ENCODE results near the gene FLOT1.
"Not testable (repeated sequence)": the region's sequence is repeated elsewhere in the genome, so short reads cannot be mapped to it uniquely, and the experiment has no call there.

FLOT1 gene

GRCh38 chr6:30735668-30736314 is 6.7 kb downstream of the FLOT1 start:
- no peaks in the 10 kb centered on the region for H3K27me3 Mint-ChIP-seq
- peaks cover 50% of the 10 kb centered on the region for H3K36me3 Mint-ChIP-seq (ENCODE audit: insufficient read depth)
- H3K27ac Mint-ChIP-seq (ENCODE audit: low read depth) = peak overlapping the region; percentile 91
- DNase-seq (ENCODE audit: low spot score in 2 of 2) = no peak
- no peaks in the 10 kb centered on the region for H3K9me3 Mint-ChIP-seq
- H3K4me1 Mint-ChIP-seq = peaks cover 37% of the 10 kb centered on the region
- H3K4me3 Mint-ChIP-seq = peak overlapping the region; percentile 33
- ATAC-seq (replicated peaks; ENCODE audit: extremely low read depth, poor library complexity, severe bottlenecking) = no peak

GRCh38 chr6:30732237-30732943 is 10.1 kb downstream of the FLOT1 start:
- peaks cover 34% of the 10 kb centered on the region for H3K4me1 Mint-ChIP-seq
- H3K36me3 Mint-ChIP-seq (ENCODE audit: insufficient read depth) = peaks cover 41% of the 10 kb centered on the region
- no peaks in the 10 kb centered on the region for H3K9me3 Mint-ChIP-seq
- no peaks in the 10 kb centered on the region for H3K27me3 Mint-ChIP-seq
- DNase-seq (ENCODE audit: low spot score in 2 of 2) (no peak), ATAC-seq (replicated peaks; ENCODE audit: extremely low read depth, poor library complexity, severe bottlenecking) (no peak)
- H3K27ac Mint-ChIP-seq (ENCODE audit: low read depth) = no peak overlapping the region
- H3K4me3 Mint-ChIP-seq = no peak overlapping the region

- H3K9me3 Mint-ChIP-seq = no peaks in the 10 kb centered on the region
- H3K27me3 Mint-ChIP-seq = no peaks in the 10 kb centered on the region
- DNase-seq (ENCODE audit: low spot score in 2 of 2) = peak; percentile 63 to 72
- H3K36me3 Mint-ChIP-seq (ENCODE audit: insufficient read depth) = peaks cover 46% of the 10 kb centered on the region
- H3K4me3 Mint-ChIP-seq = peak overlapping the region; percentile 3
- ATAC-seq (replicated peaks; ENCODE audit: extremely low read depth, poor library complexity, severe bottlenecking) = peak; percentile 91
- H3K4me1 Mint-ChIP-seq = peaks cover 20% of the 10 kb centered on the region
- peak overlapping the region; percentile 75 for H3K27ac Mint-ChIP-seq (ENCODE audit: low read depth)
These were observed 11.7 kb downstream of the FLOT1 start for GRCh38 chr6:30730601-30731435.

GRCh38 chr6:30727920-30728553 is 14.4 kb downstream of the FLOT1 start:
- Mint-ChIP-seq H3K4me1 (peaks cover 35% of the 10 kb centered on the region), H3K27ac (ENCODE audit: low read depth) (no peak overlapping the region), H3K27me3 (no peaks in the 10 kb centered on the region), H3K36me3 (ENCODE audit: insufficient read depth) (peaks cover 61% of the 10 kb centered on the region), H3K9me3 (no peaks in the 10 kb centered on the region), H3K4me3 (no peak overlapping the region)
- ATAC-seq (replicated peaks; ENCODE audit: extremely low read depth, poor library complexity, severe bottlenecking) (no peak), DNase-seq (ENCODE audit: low spot score in 2 of 2) (no peak)

- Mint-ChIP-seq H3K27me3 (no peaks in the 10 kb centered on the region), H3K4me3 (no peak overlapping the region), H3K36me3 (ENCODE audit: insufficient read depth) (peaks cover 68% of the 10 kb centered on the region), H3K4me1 (peaks cover 46% of the 10 kb centered on the region), H3K9me3 (no peaks in the 10 kb centered on the region), H3K27ac (ENCODE audit: low read depth) (no peak overlapping the region)
- DNase-seq (ENCODE audit: low spot score in 2 of 2) (no peak), ATAC-seq (replicated peaks; ENCODE audit: extremely low read depth, poor library complexity, severe bottlenecking) (no peak)
These were observed 15.7 kb downstream of the FLOT1 start for GRCh38 chr6:30726506-30727413.

- peaks cover 71% of the 10 kb centered on the region for H3K36me3 Mint-ChIP-seq (ENCODE audit: insufficient read depth)
These were observed 16.6 kb downstream of the FLOT1 start for GRCh38 chr6:30725713-30726505.

GRCh38 chr6:30724906-30725667 is 17.4 kb downstream of the FLOT1 start:
- no peak overlapping the region for H3K4me3 Mint-ChIP-seq
- ATAC-seq (replicated peaks; ENCODE audit: extremely low read depth, poor library complexity, severe bottlenecking) = no peak

More at GRCh38 chr6:30725713-30726505, 16.6 kb downstream of the FLOT1 start:
- DNase-seq (ENCODE audit: low spot score in 2 of 2) (no peak), ATAC-seq (replicated peaks; ENCODE audit: extremely low read depth, poor library complexity, severe bottlenecking) (no peak)
- H3K4me1 Mint-ChIP-seq = peaks cover 46% of the 10 kb centered on the region
- H3K4me3 Mint-ChIP-seq = no peak overlapping the region
- no peaks in the 10 kb centered on the region for H3K27me3 Mint-ChIP-seq
- H3K27ac Mint-ChIP-seq (ENCODE audit: low read depth) = peak overlapping the region; percentile 6
- no peaks in the 10 kb centered on the region for H3K9me3 Mint-ChIP-seq

GRCh38 chr6:30723843-30724741 is 18.4 kb downstream of the FLOT1 start:
- H3K27ac Mint-ChIP-seq (ENCODE audit: low read depth) = peak overlapping the region; percentile 69
- not testable (repeated sequence) for H3K9me3 Mint-ChIP-seq; DNase-seq (ENCODE audit: low spot score in 2 of 2); H3K27me3 Mint-ChIP-seq; ATAC-seq (replicated peaks; ENCODE audit: extremely low read depth, poor library complexity, severe bottlenecking)
- peak overlapping the region; percentile 94 for H3K4me3 Mint-ChIP-seq
- H3K4me1 Mint-ChIP-seq = peaks cover 45% of the 10 kb centered on the region
- H3K36me3 Mint-ChIP-seq (ENCODE audit: insufficient read depth) = peaks cover 73% of the 10 kb centered on the region

More at GRCh38 chr6:30724906-30725667, 17.4 kb downstream of the FLOT1 start:
- Mint-ChIP-seq H3K27ac (ENCODE audit: low read depth) (peak overlapping the region; percentile 69), H3K27me3 (no peaks in the 10 kb centered on the region), H3K4me1 (peaks cover 39% of the 10 kb centered on the region), H3K36me3 (ENCODE audit: insufficient read depth) (peaks cover 75% of the 10 kb centered on the region), H3K9me3 (no peaks in the 10 kb centered on the region)
- no peak for DNase-seq (ENCODE audit: low spot score in 2 of 2)

GRCh38 chr6:30723159-30723842 is 19.2 kb downstream of the FLOT1 start:
- peaks cover 67% of the 10 kb centered on the region for H3K36me3 Mint-ChIP-seq (ENCODE audit: insufficient read depth)
- ATAC-seq (replicated peaks; ENCODE audit: extremely low read depth, poor library complexity, severe bottlenecking); H3K27me3 Mint-ChIP-seq; H3K9me3 Mint-ChIP-seq; DNase-seq (ENCODE audit: low spot score in 2 of 2): not testable (repeated sequence)
- H3K4me1 Mint-ChIP-seq = peaks cover 45% of the 10 kb centered on the region
- H3K4me3 Mint-ChIP-seq = peak overlapping the region; percentile 94
- peak overlapping the region; percentile 87 for H3K27ac Mint-ChIP-seq (ENCODE audit: low read depth)

All from central memory CD8-positive, alpha-beta T cell (primary cell).